Measurements from ENCODE around the gene ZC3H6.

ZC3H6 gene

DNA sequence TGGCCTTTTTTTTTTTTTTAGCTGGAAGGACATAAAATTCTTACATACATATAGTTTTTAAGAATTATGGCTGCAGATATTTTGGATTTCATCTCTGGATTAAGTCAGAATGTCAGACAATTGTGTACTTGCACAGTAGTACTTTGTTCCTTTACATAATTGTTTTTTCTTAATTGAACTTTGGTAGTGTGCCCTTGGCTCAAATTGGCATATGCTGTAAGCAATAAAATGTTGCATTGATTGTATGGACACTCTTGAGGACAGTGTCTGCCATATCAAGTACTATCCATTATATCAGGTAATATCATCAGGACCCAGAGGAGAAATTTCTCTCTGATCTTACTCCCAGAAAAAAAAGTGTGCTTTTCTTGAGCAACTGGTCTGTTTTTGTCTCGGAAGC is 15.3 kb downstream of the ZC3H6 start:
- TF ChIP-seq, protein P1, sequence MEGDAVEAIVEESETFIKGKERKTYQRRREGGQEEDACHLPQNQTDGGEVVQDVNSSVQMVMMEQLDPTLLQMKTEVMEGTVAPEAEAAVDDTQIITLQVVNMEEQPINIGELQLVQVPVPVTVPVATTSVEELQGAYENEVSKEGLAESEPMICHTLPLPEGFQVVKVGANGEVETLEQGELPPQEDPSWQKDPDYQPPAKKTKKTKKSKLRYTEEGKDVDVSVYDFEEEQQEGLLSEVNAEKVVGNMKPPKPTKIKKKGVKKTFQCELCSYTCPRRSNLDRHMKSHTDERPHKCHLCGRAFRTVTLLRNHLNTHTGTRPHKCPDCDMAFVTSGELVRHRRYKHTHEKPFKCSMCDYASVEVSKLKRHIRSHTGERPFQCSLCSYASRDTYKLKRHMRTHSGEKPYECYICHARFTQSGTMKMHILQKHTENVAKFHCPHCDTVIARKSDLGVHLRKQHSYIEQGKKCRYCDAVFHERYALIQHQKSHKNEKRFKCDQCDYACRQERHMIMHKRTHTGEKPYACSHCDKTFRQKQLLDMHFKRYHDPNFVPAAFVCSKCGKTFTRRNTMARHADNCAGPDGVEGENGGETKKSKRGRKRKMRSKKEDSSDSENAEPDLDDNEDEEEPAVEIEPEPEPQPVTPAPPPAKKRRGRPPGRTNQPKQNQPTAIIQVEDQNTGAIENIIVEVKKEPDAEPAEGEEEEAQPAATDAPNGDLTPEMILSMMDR (IDR thresholded peaks at IDR 0.05; ENCODE audit: low read depth, low read length): no peak
- in situ Hi-C loops (cut with HindIII; ENCODE audit: low sequenced_read_pairs): no loop called here
- H3K4me3 ChIP-seq (ENCODE audit: low read depth, low read length): no peak overlapping the region
- DNase-seq (ENCODE audit: low read depth, low spot score): no peak

DNA sequence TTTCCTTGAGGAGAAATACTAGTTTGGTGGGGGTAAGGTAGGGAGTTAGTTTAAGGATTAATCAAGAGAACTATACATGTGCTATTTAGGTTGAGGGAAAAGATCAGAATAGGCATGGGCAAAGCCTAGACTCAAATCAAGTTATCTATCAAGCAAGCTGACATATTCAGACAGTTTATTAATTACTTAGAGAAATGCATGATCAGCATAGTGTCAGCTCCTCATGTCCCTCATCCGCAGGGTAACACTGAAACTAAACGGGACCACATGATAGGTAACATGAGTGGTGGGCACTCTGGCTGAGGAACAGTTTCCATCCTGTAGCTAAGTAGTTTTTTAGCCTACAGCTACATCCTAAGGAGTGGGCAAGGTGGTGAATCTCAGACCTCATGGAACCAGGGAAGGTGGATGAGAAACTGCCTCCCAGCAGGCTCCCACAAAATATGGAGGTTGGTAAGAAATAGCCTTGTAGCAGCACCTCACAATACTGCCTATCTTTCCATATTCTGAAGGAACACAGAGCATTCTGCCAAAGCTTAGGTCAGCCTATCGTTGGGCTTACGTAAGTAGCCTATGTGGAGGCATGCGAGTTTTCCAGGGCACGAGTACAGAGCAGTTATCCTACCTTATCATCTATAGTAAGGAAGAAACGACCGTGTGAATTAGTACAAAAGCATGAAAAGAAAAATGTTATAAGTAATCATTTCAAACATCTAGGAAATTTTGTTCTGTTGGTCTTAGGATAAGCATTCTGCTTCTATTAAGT is 18.4 kb downstream of the ZC3H6 start:
- in situ Hi-C loops (cut with HindIII; ENCODE audit: low sequenced_read_pairs): no loop called here
- TF ChIP-seq, protein P1 (IDR thresholded peaks at IDR 0.05; ENCODE audit: low read depth, low read length): no peak

DNA sequence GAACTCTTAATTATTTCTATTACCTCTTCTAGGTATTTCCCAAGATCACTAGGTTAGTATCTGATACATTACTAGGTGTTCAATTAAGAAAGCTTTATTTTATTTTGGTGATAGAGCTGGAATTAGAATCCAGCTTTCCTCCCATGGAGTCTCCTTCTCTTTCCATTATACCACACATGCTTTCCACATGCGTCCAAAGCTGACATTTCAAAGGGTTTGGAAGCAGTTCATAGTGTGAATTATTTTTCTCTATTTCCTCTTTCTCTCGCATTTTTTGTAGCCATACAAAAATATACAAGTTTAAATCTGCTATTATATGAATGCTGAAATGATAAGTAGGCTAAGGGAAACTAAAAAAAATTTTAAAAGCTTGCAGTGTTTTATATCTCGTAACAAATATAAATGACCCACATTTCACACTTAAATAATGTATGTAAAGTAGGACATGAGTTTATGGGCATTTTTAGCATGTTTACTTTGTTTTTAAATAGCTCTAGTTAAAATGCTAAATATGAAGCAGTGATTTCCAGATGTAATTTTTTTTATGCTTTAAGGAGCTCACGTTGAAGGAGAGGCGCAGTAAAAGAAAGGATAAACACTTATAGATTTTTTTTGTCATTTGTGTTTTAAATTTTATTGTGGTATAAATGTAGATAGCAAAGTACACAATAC is 20.1 kb downstream of the ZC3H6 start:
- no peak overlapping the region for H3K4me3 ChIP-seq (ENCODE audit: low read depth, low read length)
- DNase-seq (ENCODE audit: low read depth, low spot score): no peak
- in situ Hi-C loops (cut with HindIII; ENCODE audit: low sequenced_read_pairs): no loop called here
- TF ChIP-seq, protein P1 (IDR thresholded peaks at IDR 0.05; ENCODE audit: low read depth, low read length): no peak

More for the DNA sequence above, 18.4 kb downstream of the ZC3H6 start:
- no peak for DNase-seq (ENCODE audit: low read depth, low spot score)
- no peak overlapping the region for H3K4me3 ChIP-seq (ENCODE audit: low read depth, low read length)

DNA sequence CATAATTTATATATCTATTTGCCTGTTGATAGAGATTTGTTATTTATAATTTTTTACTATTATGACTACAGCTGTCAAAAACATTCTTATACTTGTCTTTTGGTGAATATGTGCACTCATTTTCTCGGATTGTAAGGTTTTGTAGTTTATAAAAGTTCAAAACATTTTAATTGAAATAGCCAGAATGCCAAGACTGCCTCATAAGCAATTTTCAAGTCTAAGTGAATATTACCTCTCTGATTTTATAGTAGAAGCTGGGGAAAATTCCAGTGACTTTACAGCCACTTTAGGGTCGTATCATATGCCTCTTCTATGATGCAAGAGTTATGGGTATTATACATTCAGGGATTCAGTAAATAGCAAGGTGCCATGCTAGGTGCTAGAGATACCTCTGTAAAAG is 21.0 kb downstream of the ZC3H6 start:
- DNase-seq (ENCODE audit: low read depth, low spot score): no peak
- H3K4me3 ChIP-seq (ENCODE audit: low read depth, low read length): no peak overlapping the region
- TF ChIP-seq, protein P1 (IDR thresholded peaks at IDR 0.05; ENCODE audit: low read depth, low read length): no peak
- in situ Hi-C loops (cut with HindIII; ENCODE audit: low sequenced_read_pairs): no loop called here

DNA sequence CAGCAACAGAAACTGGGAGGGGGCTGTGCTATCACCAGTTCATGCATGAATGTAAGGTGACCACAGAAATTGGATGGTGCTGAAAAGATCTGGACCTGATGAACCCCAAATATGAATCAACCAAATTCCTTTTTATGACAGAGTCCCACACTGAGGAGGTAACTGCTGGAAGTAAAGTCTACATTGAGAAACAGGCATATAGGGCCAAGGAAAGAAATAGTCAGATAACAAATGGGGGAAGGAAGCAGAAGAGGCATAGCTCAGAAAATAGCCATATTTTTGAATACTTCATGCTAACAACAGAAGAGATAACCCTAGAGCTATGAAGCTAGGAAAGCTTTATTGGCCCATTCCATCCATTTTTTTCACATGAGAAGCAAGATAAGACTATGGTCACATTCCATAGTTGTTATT is 25.8 kb downstream of the ZC3H6 start:
- in situ Hi-C loops (cut with HindIII; ENCODE audit: low sequenced_read_pairs): no loop called here
- TF ChIP-seq, protein P1 (IDR thresholded peaks at IDR 0.05; ENCODE audit: low read depth, low read length): no peak
- H3K4me3 ChIP-seq (ENCODE audit: low read depth, low read length): no peak overlapping the region
- DNase-seq (ENCODE audit: low read depth, low spot score): peak; percentile 18

DNA sequence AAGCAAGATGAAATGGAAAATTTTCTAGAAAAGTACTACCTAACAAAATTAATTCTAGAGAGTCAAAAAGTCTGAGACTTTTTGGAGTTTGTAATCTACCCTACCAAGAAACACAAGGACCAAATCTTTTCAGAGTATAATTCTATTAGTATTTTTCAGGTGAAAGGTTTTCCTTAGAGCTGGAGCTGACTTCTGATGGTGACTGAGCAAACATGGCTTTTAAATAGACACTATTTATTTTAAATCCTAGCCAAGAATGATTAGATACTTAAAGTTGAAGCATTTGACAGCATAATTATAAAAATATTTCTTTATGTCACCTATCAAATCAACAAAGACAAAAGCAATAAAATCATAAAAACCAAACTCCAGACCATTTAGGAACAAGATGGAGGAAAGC is 26.6 kb downstream of the ZC3H6 start:
- TF ChIP-seq, protein P1 (IDR thresholded peaks at IDR 0.05; ENCODE audit: low read depth, low read length): no peak
- in situ Hi-C loops (cut with HindIII; ENCODE audit: low sequenced_read_pairs): no loop called here
- DNase-seq (ENCODE audit: low read depth, low spot score): no peak
- no peak overlapping the region for H3K4me3 ChIP-seq (ENCODE audit: low read depth, low read length)

Data from astrocyte of the spinal cord (primary cell).